Activated T-cell treated with anti-CD3 and anti-CD28 coated beads, Interleukin-2, amount 50 U/mL, for 72 hours (primary cell): Measurements from ENCODE around the gene PSMD8. TPM values are rescaled to one million over a fixed set of nuclear protein-coding genes. Genes with fewer than 3 reads are reported as not detected.
A peak's percentile ranks its signal among the peaks of the same experiment; 100 is the strongest.
"Not testable (repeated sequence)": the region's sequence is repeated elsewhere in the genome, so short reads cannot be mapped to it uniquely, and the experiment has no call there.

ENCODE experiments used
- ATAC-seq, 2 donors: fragments of 150-1000 bp; cut with Tn5 transposase; replicated peaks in 1 of 2; 2 replicates each; pipeline ENCODE4 v1.10.0; 2021; ENCODE audit warnings: moderate library complexity in 2 of 2, mild to moderate bottlenecking in 1 of 2
- DNase-seq, 2 donors: peaks; one replicate each; pipeline ENCODE4 v3.0.0; 2021 to 2022; ENCODE audit warnings: mixed read lengths in 1 of 2
- H3K27ac Mint-ChIP-seq: one replicate; pipeline ENCODE4 v1.8.0; 2022; ENCODE audit warnings: mild to moderate bottlenecking, moderate library complexity, mixed read lengths
- H3K27me3 Mint-ChIP-seq: one replicate; pipeline ENCODE4 v1.8.0; 2022; ENCODE audit warnings: low read depth, mixed read lengths
- H3K36me3 Mint-ChIP-seq, 2 donors: one replicate each; pipeline ENCODE4 v1.8.0; 2022; ENCODE audit warnings: mixed read lengths in 2 of 2, mild to moderate bottlenecking in 1 of 2; ENCODE audit not compliant: insufficient read depth in 2 of 2
- H3K4me1 Mint-ChIP-seq: one replicate; pipeline ENCODE4 v1.8.0; 2022; ENCODE audit warnings: low read depth, mixed read lengths
- H3K4me3 Mint-ChIP-seq, 2 donors: one replicate each; pipeline ENCODE4 v1.8.0; 2022; ENCODE audit warnings: mild to moderate bottlenecking in 2 of 2, mixed read lengths in 2 of 2, moderate library complexity in 2 of 2
- H3K9me3 Mint-ChIP-seq, 2 donors: one replicate each; pipeline ENCODE4 v1.8.0; 2022; ENCODE audit warnings: mixed read lengths in 2 of 2
- total RNA-seq, 2 donors: library from RNA; stranded (reverse); gene quantifications; one replicate each; pipeline ENCODE4 v1.2.3, GENCODE V29; 2022

PSMD8 gene
- 100 to 1,000 TPM; 136 to 168 TPM for total RNA-seq

DNA sequence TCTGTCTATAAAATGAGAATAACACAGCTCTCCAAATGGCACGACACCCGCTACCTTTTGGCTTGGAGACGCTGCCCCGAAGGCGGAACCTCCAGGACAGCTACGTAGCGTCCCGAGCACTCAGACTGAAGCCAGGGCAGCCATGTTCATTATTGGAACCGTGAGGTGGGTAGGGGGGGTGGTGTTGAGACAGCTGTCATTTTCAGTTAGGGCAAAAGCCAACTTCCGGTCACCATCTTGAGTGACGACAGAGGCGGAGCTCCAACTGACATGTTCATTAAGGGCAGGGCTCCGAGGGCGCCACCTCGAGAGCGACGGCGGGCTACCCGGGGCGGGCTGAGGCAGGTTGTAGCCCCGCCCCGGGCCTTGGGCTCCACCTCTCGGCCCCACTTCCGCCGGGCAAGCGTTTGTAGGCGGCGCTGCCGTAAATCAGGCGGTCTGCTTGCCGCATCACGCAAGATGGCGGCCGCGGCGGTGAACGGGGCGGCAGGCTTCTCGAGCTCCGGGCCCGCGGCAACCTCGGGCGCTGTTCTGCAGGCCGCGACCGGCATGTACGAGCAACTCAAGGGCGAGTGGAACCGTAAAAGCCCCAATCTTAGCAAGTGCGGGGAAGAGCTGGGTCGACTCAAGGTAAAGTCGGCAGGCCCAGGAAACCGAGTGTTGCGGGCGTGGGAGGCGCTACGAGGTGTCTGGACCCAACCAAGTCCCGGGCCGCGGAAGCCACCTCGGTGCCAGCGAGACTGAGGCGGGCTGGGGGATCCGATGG, at the start of gene PSMD8:
PSMD8 (plus strand) TSS at position 240 of the 766 bp plus-strand sequence; CDS start at position 271, 31 bp downstream.
- Mint-ChIP-seq H3K4me1 (peaks cover 43% of the 10 kb centered on the region), H3K36me3 (peaks cover 14 to 19% of the 10 kb centered on the region in 2 donors)

DNA sequence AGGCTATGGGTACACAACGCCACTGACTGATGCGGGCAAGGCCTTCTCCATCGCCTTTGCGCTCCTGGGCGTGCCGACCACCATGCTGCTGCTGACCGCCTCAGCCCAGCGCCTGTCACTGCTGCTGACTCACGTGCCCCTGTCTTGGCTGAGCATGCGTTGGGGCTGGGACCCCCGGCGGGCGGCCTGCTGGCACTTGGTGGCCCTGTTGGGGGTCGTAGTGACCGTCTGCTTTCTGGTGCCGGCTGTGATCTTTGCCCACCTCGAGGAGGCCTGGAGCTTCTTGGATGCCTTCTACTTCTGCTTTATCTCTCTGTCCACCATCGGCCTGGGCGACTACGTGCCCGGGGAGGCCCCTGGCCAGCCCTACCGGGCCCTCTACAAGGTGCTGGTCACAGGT, 47.8 kb upstream of the PSMD8 start:
- no peaks in the 10 kb centered on the region for H3K9me3 Mint-ChIP-seq
- H3K36me3 Mint-ChIP-seq, result peaks cover 3 to 10% of the 10 kb centered on the region in 2 donors
- no peaks in the 10 kb centered on the region for H3K27me3 Mint-ChIP-seq
- H3K4me3 Mint-ChIP-seq, result no peak overlapping the region
- H3K4me1 Mint-ChIP-seq, result peaks cover 4% of the 10 kb centered on the region
- ATAC-seq (no peak), DNase-seq (no peak)
- no peak overlapping the region for H3K27ac Mint-ChIP-seq

More for the DNA sequence above, at the start of gene PSMD8:
- peak; percentile 99 for DNase-seq
- no peaks in the 10 kb centered on the region for H3K27me3 Mint-ChIP-seq
- peak within 1 kb of the TSS; percentile 94 to 96 for H3K4me3 Mint-ChIP-seq
- no peaks in the 10 kb centered on the region for H3K9me3 Mint-ChIP-seq
- ATAC-seq, result peak; percentile 98
- H3K27ac Mint-ChIP-seq, result peak within 1 kb of the TSS; percentile 99

DNA sequence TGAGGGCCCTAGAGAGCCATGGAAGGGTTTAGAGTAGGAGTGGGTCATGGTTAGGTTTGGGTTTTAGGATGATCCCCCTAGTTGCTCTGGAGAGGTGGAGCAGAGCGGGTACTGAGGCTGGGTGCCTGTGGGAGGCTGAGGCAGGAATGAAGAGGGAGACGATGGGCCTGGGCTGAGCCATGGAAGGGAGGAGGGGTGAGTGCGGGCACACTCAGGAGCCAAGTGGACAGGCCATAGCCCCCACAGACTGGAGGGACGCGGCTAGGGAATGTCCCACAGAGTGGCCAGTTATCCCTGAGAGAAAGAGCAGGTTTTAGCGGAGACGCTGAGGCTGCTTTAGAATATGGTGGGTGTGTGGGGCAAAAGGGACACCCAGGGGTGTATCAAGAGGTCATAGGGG, 44.7 kb upstream of the PSMD8 start:
- no peaks in the 10 kb centered on the region for H3K9me3 Mint-ChIP-seq
- no peaks in the 10 kb centered on the region for H3K4me1 Mint-ChIP-seq
- H3K36me3 Mint-ChIP-seq, result peaks cover 3 to 10% of the 10 kb centered on the region in 2 donors
- DNase-seq (no peak), ATAC-seq (no peak)
- no peaks in the 10 kb centered on the region for H3K27me3 Mint-ChIP-seq
- no peak overlapping the region for H3K27ac Mint-ChIP-seq
- H3K4me3 Mint-ChIP-seq, result no peak overlapping the region

DNA sequence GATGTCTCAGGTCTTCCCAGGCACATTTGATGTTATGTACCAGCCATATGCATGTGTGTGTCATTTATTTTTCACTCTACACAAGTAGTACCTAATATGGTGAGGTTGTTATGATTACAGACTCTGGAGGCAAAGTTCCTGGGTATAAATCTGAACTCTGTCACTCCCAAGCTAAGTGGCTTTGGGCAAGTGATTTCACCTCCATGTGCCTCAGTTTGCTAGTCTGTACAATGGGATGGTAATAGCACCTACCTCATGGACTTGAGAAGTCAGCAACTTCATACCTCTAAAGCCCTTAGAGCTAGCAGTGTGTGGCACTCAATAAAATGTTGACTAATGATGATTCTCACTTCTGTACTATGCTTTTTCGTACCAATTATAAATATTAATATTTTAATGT, 42.6 kb upstream of the PSMD8 start:
- DNase-seq, result no peak
- peaks cover 3 to 7% of the 10 kb centered on the region in 2 donors for H3K36me3 Mint-ChIP-seq
- H3K27me3 Mint-ChIP-seq, result no peaks in the 10 kb centered on the region
- no peaks in the 10 kb centered on the region for H3K9me3 Mint-ChIP-seq
- H3K27ac Mint-ChIP-seq, result no peak overlapping the region
- H3K4me3 Mint-ChIP-seq, result no peak overlapping the region
- no peaks in the 10 kb centered on the region for H3K4me1 Mint-ChIP-seq
- ATAC-seq, result no peak

DNA sequence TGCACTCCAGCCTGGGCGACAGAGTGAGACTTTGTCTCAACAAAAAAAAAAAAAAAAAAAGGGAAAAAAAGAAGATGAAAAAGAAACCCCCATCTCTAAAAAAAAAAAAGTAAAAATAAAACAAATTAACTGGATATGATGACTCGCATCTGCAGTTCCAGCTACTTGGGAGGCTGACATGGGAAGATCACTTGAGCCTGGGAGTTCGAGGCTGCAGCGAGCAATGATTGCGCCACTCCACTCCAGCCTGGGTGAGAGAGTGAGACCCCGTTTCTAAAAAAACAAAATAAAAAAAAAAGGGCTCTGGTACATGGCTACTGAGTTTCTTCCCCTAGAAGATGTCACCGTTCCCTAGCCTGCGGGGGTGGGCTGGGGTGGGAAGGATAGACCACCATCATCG, 41.1 kb upstream of the PSMD8 start:
- H3K4me1 Mint-ChIP-seq, result peaks cover 6% of the 10 kb centered on the region
- no peak overlapping the region for H3K27ac Mint-ChIP-seq
- ATAC-seq (no peak), DNase-seq (no peak)
- no peaks in the 10 kb centered on the region for H3K36me3 Mint-ChIP-seq
- no peak overlapping the region for H3K4me3 Mint-ChIP-seq
- no peaks in the 10 kb centered on the region for H3K9me3 Mint-ChIP-seq
- H3K27me3 Mint-ChIP-seq, result no peaks in the 10 kb centered on the region

DNA sequence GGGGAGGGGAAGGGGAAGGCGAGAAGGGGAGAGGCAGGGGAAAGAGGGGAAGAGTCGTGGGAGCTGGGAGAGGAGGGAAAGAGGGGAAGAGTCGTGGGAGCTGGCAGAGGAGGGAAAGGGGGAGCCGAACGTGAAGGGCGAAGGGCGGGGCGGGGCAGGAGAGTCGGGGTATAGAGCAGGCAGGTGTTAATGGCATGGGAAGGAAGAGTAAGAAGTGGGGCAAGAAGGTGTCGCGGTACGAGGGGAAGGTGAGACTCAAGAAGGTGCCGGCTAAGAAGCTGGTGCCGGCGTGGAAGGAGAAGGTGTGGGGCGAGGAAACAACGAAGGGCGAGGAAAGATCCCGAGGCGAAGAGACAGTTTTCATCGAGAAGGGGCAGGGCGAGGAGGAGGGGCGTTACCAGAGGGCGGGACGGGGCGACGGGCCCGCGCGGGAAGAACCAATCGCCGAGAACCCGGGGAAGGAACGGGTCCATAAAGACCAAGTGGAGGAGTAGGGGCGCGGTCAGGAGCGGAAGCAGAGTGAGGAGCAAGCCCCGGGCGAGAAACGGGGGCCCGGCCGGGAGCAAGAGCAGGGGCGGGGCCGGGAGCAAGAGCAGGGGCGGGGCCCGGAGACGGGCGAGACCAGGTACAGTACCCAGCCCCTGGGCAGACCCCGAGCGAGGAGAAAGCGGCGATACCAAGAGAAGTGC, 38.3 kb upstream of the PSMD8 start:
- Mint-ChIP-seq H3K4me3 (peak overlapping the region; percentile 94 to 99), H3K27me3 (no peaks in the 10 kb centered on the region), H3K4me1 (peaks cover 12% of the 10 kb centered on the region), H3K9me3 (no peaks in the 10 kb centered on the region), H3K27ac (peak overlapping the region; percentile 95), H3K36me3 (peaks cover 0 to 1% of the 10 kb centered on the region in 2 donors)
- ATAC-seq (peak; percentile 78), DNase-seq (peak; percentile 97 to 99)

DNA sequence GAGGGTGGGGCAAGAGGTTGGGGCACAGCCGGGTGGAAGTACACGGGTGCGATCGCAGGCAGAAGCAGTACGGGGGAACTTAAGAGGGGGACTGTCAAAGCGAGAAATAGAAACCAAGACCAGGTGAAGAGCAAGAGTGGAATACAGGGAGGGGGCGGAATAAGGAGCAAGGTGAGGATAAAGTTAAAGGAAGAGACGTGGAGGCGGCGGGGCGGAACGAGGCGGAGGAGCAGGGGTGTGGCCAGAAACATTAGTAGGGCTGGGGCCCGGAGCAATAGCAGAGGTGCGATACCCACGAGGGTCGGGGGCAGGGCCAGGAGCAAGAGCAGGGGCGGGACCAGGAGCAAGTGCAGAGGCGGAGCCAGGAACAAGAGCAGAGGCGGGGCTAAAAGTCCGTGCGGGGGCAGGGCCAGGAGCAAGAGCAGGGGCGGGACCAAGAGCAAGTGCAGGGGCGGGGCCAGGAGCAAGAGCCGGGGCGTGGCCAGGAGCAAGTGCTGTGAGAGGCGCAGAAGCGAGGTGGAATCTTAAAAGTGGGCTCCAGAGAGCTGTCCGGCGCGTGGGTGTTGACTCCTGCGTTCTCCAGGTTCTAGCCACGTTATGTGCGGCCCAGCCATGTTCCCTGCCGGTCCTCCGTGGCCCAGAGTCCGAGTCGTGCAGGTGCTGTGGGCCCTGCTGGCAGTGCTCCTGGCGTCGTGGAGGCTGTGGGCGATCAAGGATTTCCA, 37.6 kb upstream of the PSMD8 start:
- Mint-ChIP-seq H3K4me1 (peaks cover 12% of the 10 kb centered on the region), H3K27me3 (no peaks in the 10 kb centered on the region), H3K36me3 (peaks cover 0 to 1% of the 10 kb centered on the region in 2 donors), H3K4me3 (peak overlapping the region; percentile 94 to 99), H3K27ac (peak overlapping the region; percentile 95), H3K9me3 (no peaks in the 10 kb centered on the region)
- DNase-seq (peak; percentile 97 to 99), ATAC-seq (peak; percentile 71)

DNA sequence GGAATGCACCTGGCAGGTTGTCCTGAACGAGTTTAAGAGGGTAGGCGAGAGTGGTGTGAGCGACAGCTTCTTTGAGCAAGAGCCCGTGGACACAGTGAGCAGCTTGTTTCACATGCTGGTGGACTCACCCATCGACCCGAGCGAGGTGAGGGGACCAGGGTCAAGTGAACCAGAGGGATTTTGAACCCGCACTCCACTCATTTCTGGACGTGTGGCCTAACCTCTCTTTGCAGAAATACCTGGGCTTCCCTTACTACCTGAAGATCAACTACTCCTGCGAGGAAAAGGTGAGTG, 37.1 kb upstream of the PSMD8 start:
- no peaks in the 10 kb centered on the region for H3K9me3 Mint-ChIP-seq

DNA sequence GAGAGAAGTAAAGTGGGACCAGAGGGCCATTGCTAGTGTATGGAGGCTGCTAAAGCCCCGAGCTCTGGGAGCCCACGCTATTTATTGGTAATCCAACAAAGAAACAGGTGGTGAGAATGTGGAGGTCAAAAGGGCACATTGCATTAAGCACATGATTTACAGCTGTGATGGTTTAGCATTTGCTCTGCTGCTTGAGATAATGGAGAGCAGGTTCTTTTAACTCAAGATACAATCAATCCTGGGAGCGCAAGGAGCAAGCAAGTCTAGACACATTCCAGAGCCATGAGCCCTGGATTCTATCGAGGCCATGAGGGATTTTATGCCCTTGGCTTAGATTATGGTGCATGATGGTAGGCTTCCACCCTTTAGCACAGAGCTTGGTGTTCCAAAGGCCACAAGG, 35.4 kb upstream of the PSMD8 start:
- ATAC-seq, H3K9me3 Mint-ChIP-seq, H3K36me3 Mint-ChIP-seq, H3K27me3 Mint-ChIP-seq, H3K27ac Mint-ChIP-seq, DNase-seq: not testable (repeated sequence)
- peak overlapping the region in 1 of 2 donors; percentile 20 for H3K4me3 Mint-ChIP-seq
- H3K4me1 Mint-ChIP-seq, result peaks cover 12% of the 10 kb centered on the region

More for the DNA sequence above, 37.1 kb upstream of the PSMD8 start:
- Mint-ChIP-seq H3K27ac (peak overlapping the region; percentile 95), H3K4me1 (peaks cover 12% of the 10 kb centered on the region), H3K36me3 (peaks cover 0 to 1% of the 10 kb centered on the region in 2 donors), H3K4me3 (peak overlapping the region; percentile 94 to 99), H3K27me3 (no peaks in the 10 kb centered on the region)
- ATAC-seq (no peak), DNase-seq (no peak)

DNA sequence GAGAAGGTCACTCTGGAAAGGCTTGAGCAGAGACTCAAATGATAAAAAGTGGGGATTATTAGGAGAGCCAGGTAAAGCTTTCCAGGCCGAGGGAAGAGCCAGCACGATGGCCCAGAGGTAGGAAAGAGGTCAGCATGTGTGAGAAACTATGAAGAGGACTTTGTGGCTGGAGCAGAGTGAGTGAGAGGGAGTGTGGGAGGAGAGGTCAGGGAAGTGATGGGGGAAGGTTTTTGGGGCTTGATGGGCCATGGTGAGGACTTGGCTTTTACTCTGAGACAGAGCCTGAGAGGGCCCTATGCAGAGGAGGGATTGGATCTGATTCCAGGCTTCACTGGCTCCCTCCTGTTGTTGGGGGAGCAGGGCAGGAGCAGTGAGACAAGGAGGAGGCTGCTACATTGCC, 33.4 kb upstream of the PSMD8 start:
- no peak overlapping the region for H3K27ac Mint-ChIP-seq
- no peak overlapping the region for H3K4me3 Mint-ChIP-seq
- no peaks in the 10 kb centered on the region for H3K27me3 Mint-ChIP-seq
- peaks cover 12% of the 10 kb centered on the region for H3K4me1 Mint-ChIP-seq
- DNase-seq (no peak), ATAC-seq (no peak)
- peaks cover 0 to 1% of the 10 kb centered on the region in 2 donors for H3K36me3 Mint-ChIP-seq
- no peaks in the 10 kb centered on the region for H3K9me3 Mint-ChIP-seq

DNA sequence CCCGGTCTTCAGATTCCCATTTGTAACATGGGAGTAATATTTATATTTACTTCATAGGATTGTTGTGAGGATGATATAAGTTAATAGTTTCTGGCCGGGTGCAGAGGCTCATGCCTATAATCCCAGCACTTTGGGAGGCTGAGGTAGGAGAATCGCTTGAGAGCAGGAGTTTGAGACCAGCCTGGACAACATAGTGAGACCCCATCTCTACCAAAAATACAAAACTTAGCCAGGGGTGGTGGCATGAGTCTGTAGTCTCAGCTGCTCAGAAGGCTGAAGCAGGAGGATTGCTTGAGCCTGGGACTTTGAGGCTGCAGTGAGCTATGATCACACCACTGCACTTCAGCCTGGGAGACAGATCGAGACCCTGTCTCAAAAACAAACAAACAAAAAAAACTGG, 27.5 kb upstream of the PSMD8 start:
- ATAC-seq, result no peak
- DNase-seq, result no peak
- H3K36me3 Mint-ChIP-seq, result no peaks in the 10 kb centered on the region
- H3K4me1 Mint-ChIP-seq, result no peaks in the 10 kb centered on the region
- no peak overlapping the region for H3K4me3 Mint-ChIP-seq
- no peaks in the 10 kb centered on the region for H3K27me3 Mint-ChIP-seq
- no peaks in the 10 kb centered on the region for H3K9me3 Mint-ChIP-seq
- H3K27ac Mint-ChIP-seq, result no peak overlapping the region

DNA sequence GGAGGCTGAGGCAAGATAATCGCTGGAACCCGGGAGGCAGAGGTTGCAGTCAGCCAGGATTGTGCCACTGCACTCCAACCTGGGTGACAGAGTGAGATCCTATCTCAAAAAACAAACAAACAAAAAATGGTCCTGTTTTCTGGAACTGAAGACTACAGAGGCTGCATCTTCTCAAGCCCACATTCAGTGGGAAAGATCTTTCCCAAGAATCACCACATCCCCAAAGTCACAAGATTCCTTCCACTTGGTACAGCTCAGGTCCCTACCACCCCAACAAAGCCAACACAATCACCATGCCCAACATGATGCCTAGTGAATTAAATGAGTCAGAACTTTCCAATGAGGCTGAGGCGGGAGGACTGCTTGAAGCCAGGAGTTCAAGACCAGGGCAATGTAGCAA, 23.5 kb upstream of the PSMD8 start:
- H3K27ac Mint-ChIP-seq, result no peak overlapping the region
- H3K36me3 Mint-ChIP-seq, result no peaks in the 10 kb centered on the region
- no peak overlapping the region for H3K4me3 Mint-ChIP-seq
- no peaks in the 10 kb centered on the region for H3K4me1 Mint-ChIP-seq
- ATAC-seq (no peak), DNase-seq (no peak)
- no peaks in the 10 kb centered on the region for H3K9me3 Mint-ChIP-seq
- H3K27me3 Mint-ChIP-seq, result peaks cover 6% of the 10 kb centered on the region

DNA sequence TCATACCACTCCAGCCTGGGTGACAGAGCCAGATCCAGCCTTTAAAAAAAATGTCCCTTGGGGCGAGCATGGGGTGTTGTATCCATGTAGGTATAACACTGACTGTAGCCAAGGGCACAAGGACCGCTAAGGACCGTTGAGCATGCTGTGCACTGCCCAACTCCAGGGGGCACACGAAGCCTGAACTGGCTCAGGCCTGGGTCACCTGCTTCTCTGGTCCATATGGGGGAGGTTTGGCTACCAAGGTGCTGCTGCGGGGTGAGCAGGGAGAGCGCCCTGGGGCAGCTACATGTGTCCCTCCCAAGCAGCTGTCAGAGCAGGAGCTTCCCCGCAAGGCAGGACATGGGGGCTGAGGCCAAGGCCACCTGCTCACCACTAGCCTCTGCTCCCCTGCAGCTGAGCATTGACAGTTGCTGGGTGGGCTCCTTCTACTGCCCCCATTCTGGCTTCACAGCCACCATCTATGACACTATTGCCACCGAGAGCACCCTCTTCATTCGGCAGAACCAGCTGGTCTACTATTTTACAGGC, 22.4 kb upstream of the PSMD8 start:
- Mint-ChIP-seq H3K4me1 (no peaks in the 10 kb centered on the region), H3K27ac (no peak overlapping the region), H3K4me3 (no peak overlapping the region), H3K36me3 (no peaks in the 10 kb centered on the region), H3K27me3 (peaks cover 6% of the 10 kb centered on the region), H3K9me3 (no peaks in the 10 kb centered on the region)
- no peak for ATAC-seq
- DNase-seq, result no peak
